Naive thymus-derived CD8-positive, alpha-beta T cell (primary cell): ENCODE measurements around the gene MUC4. TPM values are rescaled to one million over a fixed set of nuclear protein-coding genes. Genes with fewer than 3 reads are reported as not detected.

Experiments used
- ATAC-seq, 2 donors: fragments of 150-1000 bp; cut with Tn5 transposase in 1 of 2; sonication (Bioruptor Pico), chemical (Tn5 transposase) in 1 of 2; 1 replicate in 1 of 2; 2 replicates in 1 of 2; pipeline ENCODE4 v1.10.0; 2021; ENCODE audit warnings: mild to moderate bottlenecking in 2 of 2, moderate library complexity in 2 of 2
- POLR2A ChIA-PET: fragments of 350-600 bp; sonication (Branson Sonifier 250); formaldehyde crosslinking; loops from one replicate; lab custom pipeline; 2021; ENCODE audit warnings: antibody characterized with exemption; lab: Charles Lee
- DNase-seq, 10 donors: peaks; one replicate each; pipeline versions ENCODE4 v3.0.0 to v3.0.0-alpha.2; 2020 to 2022
- H3K27ac Mint-ChIP-seq, 10 donors: one replicate each; pipeline ENCODE4 v1.8.0; 2020 to 2022; ENCODE audit warnings: mild to moderate bottlenecking in 10 of 10, mixed read lengths in 10 of 10, moderate library complexity in 4 of 10, inconsistent platforms in 1 of 10
- H3K27me3 Mint-ChIP-seq, 5 donors: one replicate each; pipeline ENCODE4 v1.8.0; 2021 to 2022; ENCODE audit warnings: mixed read lengths in 5 of 5
- H3K36me3 Mint-ChIP-seq, 3 donors: one replicate each; pipeline ENCODE4 v1.8.0; 2020 to 2022; ENCODE audit warnings: mixed read lengths in 3 of 3, mild to moderate bottlenecking in 2 of 3, inconsistent platforms in 1 of 3
- H3K4me1 Mint-ChIP-seq, 4 donors: one replicate each; pipeline ENCODE4 v1.8.0; 2021 to 2022; ENCODE audit warnings: mixed read lengths in 4 of 4
- H3K4me3 Mint-ChIP-seq, 10 donors: one replicate each; pipeline ENCODE4 v1.8.0; 2020 to 2022; ENCODE audit warnings: mild to moderate bottlenecking in 10 of 10, mixed read lengths in 10 of 10, moderate library complexity in 6 of 10, inconsistent platforms in 1 of 10
- H3K9me3 Mint-ChIP-seq, 9 donors: one replicate each; pipeline ENCODE4 v1.8.0; 2020 to 2022; ENCODE audit warnings: mixed read lengths in 9 of 9, mild to moderate bottlenecking in 3 of 9, inconsistent platforms in 1 of 9, moderate library complexity in 1 of 9
- polyA plus RNA-seq, 3 donors: library from polyadenylated mRNA; unstranded; fragments of 300-500 nt; fragmentation: Illumina TruSeq; gene quantifications; one replicate each; pipeline ENCODE4 v1.2.3, GENCODE V29; 2021
- total RNA-seq, 8 experiments: library from RNA in 2 of 8; stranded (reverse) in 2 of 8; gene quantifications; one replicate each; pipeline ENCODE4 v1.2.3 and lab custom pipeline; 2021 to 2026

The MUC4 gene
- total and polyA plus RNA-seq, 5 experiments from 2014 or later: not detected

GRCh38 chr3:195769551-195769950 is 42.2 kb downstream of the MUC4 start:
- POLR2A ChIA-PET: no interaction called here
- ATAC-seq (no peak), DNase-seq (peak in 1 of 10 donors; percentile 27)
- no peak overlapping the region for H3K27ac Mint-ChIP-seq
- peaks cover 0 to 3% (median 0%) of the 10 kb centered on the region in 9 donors for H3K9me3 Mint-ChIP-seq
- no peaks in the 10 kb centered on the region for H3K36me3 Mint-ChIP-seq
- H3K4me1 Mint-ChIP-seq: peaks cover 0 to 1% (median 0%) of the 10 kb centered on the region in 4 donors
- H3K4me3 Mint-ChIP-seq: no peak overlapping the region
- H3K27me3 Mint-ChIP-seq: peaks cover 0 to 10% (median 2%) of the 10 kb centered on the region in 5 donors

- peaks cover 0 to 3% (median 0%) of the 10 kb centered on the region in 4 donors for H3K4me1 Mint-ChIP-seq
- peaks cover 0 to 3% (median 0%) of the 10 kb centered on the region in 9 donors for H3K9me3 Mint-ChIP-seq
- peaks cover 0 to 17% (median 9%) of the 10 kb centered on the region in 5 donors for H3K27me3 Mint-ChIP-seq
- POLR2A ChIA-PET: no interaction called here
- peak in 2 of 10 donors; percentile 38 to 40 for DNase-seq
- H3K36me3 Mint-ChIP-seq: no peaks in the 10 kb centered on the region
- H3K4me3 Mint-ChIP-seq: no peak overlapping the region
- no peak for ATAC-seq
- H3K27ac Mint-ChIP-seq: no peak overlapping the region
Observed at GRCh38 chr3:195768831-195769303, 42.9 kb downstream of the MUC4 start.

- DNase-seq (no peak), ATAC-seq (no peak)
- Mint-ChIP-seq H3K4me1 (peaks cover 0 to 6% (median 0%) of the 10 kb centered on the region in 4 donors), H3K27ac (no peak overlapping the region), H3K36me3 (no peaks in the 10 kb centered on the region), H3K4me3 (no peak overlapping the region), H3K27me3 (peaks cover 0 to 22% (median 11%) of the 10 kb centered on the region in 5 donors), H3K9me3 (peaks cover 0 to 3% (median 0%) of the 10 kb centered on the region in 9 donors)
- POLR2A ChIA-PET: no interaction called here
Observed at GRCh38 chr3:195768414-195768813, 43.3 kb downstream of the MUC4 start.

- peaks cover 0 to 7% (median 0%) of the 10 kb centered on the region in 4 donors for H3K4me1 Mint-ChIP-seq
- no peak for ATAC-seq
- no peak overlapping the region for H3K27ac Mint-ChIP-seq
- H3K36me3 Mint-ChIP-seq: no peaks in the 10 kb centered on the region
- peaks cover 0 to 27% (median 11%) of the 10 kb centered on the region in 5 donors for H3K27me3 Mint-ChIP-seq
- no peak overlapping the region for H3K4me3 Mint-ChIP-seq
- POLR2A ChIA-PET: no interaction called here
- DNase-seq: peak in 1 of 10 donors; percentile 43
- peaks cover 0 to 3% (median 0%) of the 10 kb centered on the region in 9 donors for H3K9me3 Mint-ChIP-seq
Observed at GRCh38 chr3:195767792-195768191, 43.9 kb downstream of the MUC4 start.

- H3K4me3 Mint-ChIP-seq: no peak overlapping the region
- peaks cover 0 to 27% (median 11%) of the 10 kb centered on the region in 5 donors for H3K27me3 Mint-ChIP-seq
- H3K27ac Mint-ChIP-seq: no peak overlapping the region
- POLR2A ChIA-PET: no interaction called here
- H3K4me1 Mint-ChIP-seq: peaks cover 0 to 7% (median 0%) of the 10 kb centered on the region in 4 donors
- no peak for ATAC-seq
- peaks cover 0 to 3% (median 0%) of the 10 kb centered on the region in 9 donors for H3K9me3 Mint-ChIP-seq
- H3K36me3 Mint-ChIP-seq: no peaks in the 10 kb centered on the region
- peak in 1 of 10 donors; percentile 45 for DNase-seq
Observed at GRCh38 chr3:195766671-195767070, 45.1 kb downstream of the MUC4 start.

GRCh38 chr3:195764961-195765706 is 46.6 kb downstream of the MUC4 start:
- Mint-ChIP-seq H3K36me3 (no peaks in the 10 kb centered on the region), H3K27ac (no peak overlapping the region), H3K9me3 (peaks cover 0 to 3% (median 0%) of the 10 kb centered on the region in 9 donors), H3K4me1 (peaks cover 0 to 11% (median 0%) of the 10 kb centered on the region in 4 donors), H3K4me3 (no peak overlapping the region), H3K27me3 (peaks cover 1 to 41% (median 21%) of the 10 kb centered on the region in 5 donors)
- ATAC-seq (no peak), DNase-seq (peak in 1 of 10 donors; percentile 50)
- POLR2A ChIA-PET: no interaction called here

GRCh38 chr3:195763843-195764825 is 47.6 kb downstream of the MUC4 start:
- DNase-seq (peak in 1 of 10 donors; percentile 44), ATAC-seq (no peak)
- Mint-ChIP-seq H3K9me3 (peaks cover 0 to 3% (median 0%) of the 10 kb centered on the region in 9 donors), H3K27ac (no peak overlapping the region), H3K4me3 (no peak overlapping the region), H3K36me3 (no peaks in the 10 kb centered on the region), H3K4me1 (peaks cover 0 to 11% (median 0%) of the 10 kb centered on the region in 4 donors), H3K27me3 (peaks cover 7 to 51% (median 29%) of the 10 kb centered on the region in 5 donors)
- POLR2A ChIA-PET: no interaction called here

GRCh38 chr3:195763076-195763830 is 48.5 kb downstream of the MUC4 start:
- H3K4me3 Mint-ChIP-seq: no peak overlapping the region
- peaks cover 0 to 9% (median 0%) of the 10 kb centered on the region in 4 donors for H3K4me1 Mint-ChIP-seq
- POLR2A ChIA-PET: no interaction called here
- no peak overlapping the region for H3K27ac Mint-ChIP-seq
- no peaks in the 10 kb centered on the region for H3K36me3 Mint-ChIP-seq
- H3K27me3 Mint-ChIP-seq: peaks cover 7 to 58% (median 30%) of the 10 kb centered on the region in 5 donors
- H3K9me3 Mint-ChIP-seq: peaks cover 0 to 3% (median 0%) of the 10 kb centered on the region in 9 donors
- ATAC-seq (no peak), DNase-seq (peak in 1 of 10 donors; percentile 57)

GRCh38 chr3:195762611-195763010 is 49.1 kb downstream of the MUC4 start:
- H3K36me3 Mint-ChIP-seq: no peaks in the 10 kb centered on the region
- no peak overlapping the region for H3K4me3 Mint-ChIP-seq
- POLR2A ChIA-PET: no interaction called here
- H3K4me1 Mint-ChIP-seq: peaks cover 0 to 14% (median 2%) of the 10 kb centered on the region in 4 donors
- H3K9me3 Mint-ChIP-seq: peaks cover 0 to 3% (median 0%) of the 10 kb centered on the region in 9 donors
- peaks cover 10 to 63% (median 34%) of the 10 kb centered on the region in 5 donors for H3K27me3 Mint-ChIP-seq
- peak in 1 of 10 donors; percentile 27 for DNase-seq
- H3K27ac Mint-ChIP-seq: no peak overlapping the region
- ATAC-seq: no peak

- Mint-ChIP-seq H3K9me3 (peaks cover 0 to 1% (median 0%) of the 10 kb centered on the region in 9 donors), H3K27ac (no peak overlapping the region), H3K4me1 (peaks cover 0 to 15% (median 3%) of the 10 kb centered on the region in 4 donors), H3K36me3 (no peaks in the 10 kb centered on the region), H3K27me3 (peaks cover 10 to 63% (median 34%) of the 10 kb centered on the region in 5 donors), H3K4me3 (no peak overlapping the region)
- ATAC-seq (no peak), DNase-seq (peak in 1 of 10 donors; percentile 30)
- POLR2A ChIA-PET: no interaction called here
Observed at GRCh38 chr3:195762249-195762585, 49.5 kb downstream of the MUC4 start.

GRCh38 chr3:195761567-195762248 is 50.0 kb downstream of the MUC4 start:
- peak in 1 of 10 donors; percentile 55 for DNase-seq
- peaks cover 3 to 19% (median 5%) of the 10 kb centered on the region in 4 donors for H3K4me1 Mint-ChIP-seq
- H3K27me3 Mint-ChIP-seq: peaks cover 10 to 63% (median 37%) of the 10 kb centered on the region in 5 donors
- ATAC-seq: peak in 1 of 2 donors; percentile 33
- POLR2A ChIA-PET: no interaction called here
- H3K4me3 Mint-ChIP-seq: peak overlapping the region in 3 of 10 donors; percentile 42 to 45 (median 45)
- H3K9me3 Mint-ChIP-seq: no peaks in the 10 kb centered on the region
- no peaks in the 10 kb centered on the region for H3K36me3 Mint-ChIP-seq
- no peak overlapping the region for H3K27ac Mint-ChIP-seq
